ENCODE results near the gene LYRM7. TPM values are rescaled to one million over a fixed set of nuclear protein-coding genes. Genes with fewer than 3 reads are reported as not detected.
A peak's percentile ranks its signal among the peaks of the same experiment; 100 is the strongest.

Gene LYRM7
- total RNA-seq, 1 experiment from 2014 or later = 5.0 TPM

DNA sequence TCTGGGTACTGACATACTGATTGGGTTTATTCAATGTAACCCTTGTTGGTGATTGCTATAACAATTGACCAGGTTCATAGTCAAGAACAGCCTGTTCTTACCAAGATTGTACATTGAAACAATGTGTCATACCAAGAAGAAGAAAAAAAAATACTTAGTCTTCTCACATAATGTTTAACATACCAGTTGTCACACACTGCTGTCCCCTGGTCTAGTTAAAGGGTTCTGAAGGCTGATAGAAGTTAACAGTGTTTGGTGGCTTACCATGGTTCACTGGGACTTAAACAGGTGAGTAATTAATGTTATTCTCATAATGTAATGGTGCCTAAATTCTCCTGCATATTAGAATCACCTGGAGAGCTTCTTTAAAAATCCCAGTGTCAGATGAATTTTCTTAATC is 74.6 kb downstream of the LYRM7 start:
- peaks cover 14% of the 10 kb centered on the region for H3K4me1 ChIP-seq (ENCODE audit: insufficient read depth, low read length)
- intact Hi-C loops (cut with micrococcal nuclease) = no loop called here
- H3K79me2 ChIP-seq (ENCODE audit: low read length) = no peaks in the 10 kb centered on the region
- ChIA-PET POLR2A (ENCODE audit: unreplicated experiment) (no interaction called here), CTCF (no interaction called here)
- no peaks in the 10 kb centered on the region for H3K9me3 ChIP-seq (ENCODE audit: low read length)
- H3K27me3 ChIP-seq (ENCODE audit: low read length) = no peaks in the 10 kb centered on the region
- TF ChIP-seq EZH2phosphoT487 (IDR thresholded peaks at IDR 0.05; ENCODE audit: borderline replicate concordance, low read length) (no peak), EZH2 (IDR thresholded peaks at IDR 0.05; ENCODE audit: low read length, unreplicated experiment) (no peak)
- TF ChIP-seq, protein P1, sequence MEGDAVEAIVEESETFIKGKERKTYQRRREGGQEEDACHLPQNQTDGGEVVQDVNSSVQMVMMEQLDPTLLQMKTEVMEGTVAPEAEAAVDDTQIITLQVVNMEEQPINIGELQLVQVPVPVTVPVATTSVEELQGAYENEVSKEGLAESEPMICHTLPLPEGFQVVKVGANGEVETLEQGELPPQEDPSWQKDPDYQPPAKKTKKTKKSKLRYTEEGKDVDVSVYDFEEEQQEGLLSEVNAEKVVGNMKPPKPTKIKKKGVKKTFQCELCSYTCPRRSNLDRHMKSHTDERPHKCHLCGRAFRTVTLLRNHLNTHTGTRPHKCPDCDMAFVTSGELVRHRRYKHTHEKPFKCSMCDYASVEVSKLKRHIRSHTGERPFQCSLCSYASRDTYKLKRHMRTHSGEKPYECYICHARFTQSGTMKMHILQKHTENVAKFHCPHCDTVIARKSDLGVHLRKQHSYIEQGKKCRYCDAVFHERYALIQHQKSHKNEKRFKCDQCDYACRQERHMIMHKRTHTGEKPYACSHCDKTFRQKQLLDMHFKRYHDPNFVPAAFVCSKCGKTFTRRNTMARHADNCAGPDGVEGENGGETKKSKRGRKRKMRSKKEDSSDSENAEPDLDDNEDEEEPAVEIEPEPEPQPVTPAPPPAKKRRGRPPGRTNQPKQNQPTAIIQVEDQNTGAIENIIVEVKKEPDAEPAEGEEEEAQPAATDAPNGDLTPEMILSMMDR (conservative IDR thresholded peaks at IDR 0.05; ENCODE audit: low read depth, low read length) = no peak
- no peaks in the 10 kb centered on the region for H3K36me3 ChIP-seq (ENCODE audit: low read depth, low read length)
- H3F3A ChIP-seq (ENCODE audit: low read length, unreplicated experiment) = no peaks in the 10 kb centered on the region
- no peak overlapping the region for H2AFZ ChIP-seq (ENCODE audit: low read length)
- no peak overlapping the region for H3K4me2 ChIP-seq (ENCODE audit: low read length)
- ATAC-seq (no peak), DNase-seq (no peak)
- no peaks in the 10 kb centered on the region for H3K9me2 ChIP-seq (replicated peaks; ENCODE audit: low read length)
- H3K4me3 ChIP-seq (ENCODE audit: low read length) = no peak overlapping the region
- no peak overlapping the region for H3K27ac ChIP-seq (ENCODE audit: low read length)
- no peaks in the 10 kb centered on the region for H4K20me1 ChIP-seq (ENCODE audit: low read length)
- H3K9ac ChIP-seq (ENCODE audit: low read length) = no peak overlapping the region
- no TSS peak for BruUV-seq (replicated peaks)

DNA sequence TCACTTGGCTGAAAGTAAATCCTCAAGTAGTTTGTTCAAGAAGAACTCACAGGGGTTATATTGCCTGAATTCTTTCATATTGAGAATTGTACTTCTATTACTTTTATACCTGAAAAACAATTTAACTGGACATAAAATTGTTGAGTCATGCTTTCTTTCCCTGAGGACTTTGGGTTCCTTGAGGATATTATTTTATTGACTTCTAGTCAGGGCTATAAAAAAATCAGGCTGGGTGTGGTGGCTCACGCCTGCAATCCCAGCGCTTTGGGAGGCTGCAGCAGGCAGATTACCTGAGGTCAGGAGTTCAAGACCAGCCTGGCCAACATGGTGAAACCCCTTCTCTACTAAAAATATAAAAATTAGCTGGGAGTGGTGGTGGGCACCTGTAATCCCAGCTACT is 75.2 kb downstream of the LYRM7 start:
- no peak overlapping the region for H3K9ac ChIP-seq (ENCODE audit: low read length)
- ATAC-seq = no peak
- TF ChIP-seq EZH2 (IDR thresholded peaks at IDR 0.05; ENCODE audit: low read length, unreplicated experiment) = no peak
- no peak for TF ChIP-seq EZH2phosphoT487 (IDR thresholded peaks at IDR 0.05; ENCODE audit: borderline replicate concordance, low read length)
- TF ChIP-seq, protein P1 (conservative IDR thresholded peaks at IDR 0.05; ENCODE audit: low read depth, low read length) = no peak
- POLR2A ChIA-PET (ENCODE audit: unreplicated experiment) = no interaction called here
- no peaks in the 10 kb centered on the region for H3K79me2 ChIP-seq (ENCODE audit: low read length)
- H3F3A ChIP-seq (ENCODE audit: low read length, unreplicated experiment) = no peaks in the 10 kb centered on the region
- no peak overlapping the region for H3K4me3 ChIP-seq (ENCODE audit: low read length)
- intact Hi-C loops (cut with micrococcal nuclease) = no loop called here
- peaks cover 14% of the 10 kb centered on the region for H3K4me1 ChIP-seq (ENCODE audit: insufficient read depth, low read length)
- H2AFZ ChIP-seq (ENCODE audit: low read length) = no peak overlapping the region
- no peaks in the 10 kb centered on the region for H3K27me3 ChIP-seq (ENCODE audit: low read length)
- no peaks in the 10 kb centered on the region for H3K36me3 ChIP-seq (ENCODE audit: low read depth, low read length)
- no peak overlapping the region for H3K4me2 ChIP-seq (ENCODE audit: low read length)
- no peak overlapping the region for H3K27ac ChIP-seq (ENCODE audit: low read length)
- no peaks in the 10 kb centered on the region for H3K9me2 ChIP-seq (replicated peaks; ENCODE audit: low read length)
- no peaks in the 10 kb centered on the region for H3K9me3 ChIP-seq (ENCODE audit: low read length)
- H4K20me1 ChIP-seq (ENCODE audit: low read length) = no peaks in the 10 kb centered on the region
- BruUV-seq (replicated peaks) = no TSS peak
- DNase-seq = peak; percentile 6
- CTCF ChIA-PET = no interaction called here

DNA sequence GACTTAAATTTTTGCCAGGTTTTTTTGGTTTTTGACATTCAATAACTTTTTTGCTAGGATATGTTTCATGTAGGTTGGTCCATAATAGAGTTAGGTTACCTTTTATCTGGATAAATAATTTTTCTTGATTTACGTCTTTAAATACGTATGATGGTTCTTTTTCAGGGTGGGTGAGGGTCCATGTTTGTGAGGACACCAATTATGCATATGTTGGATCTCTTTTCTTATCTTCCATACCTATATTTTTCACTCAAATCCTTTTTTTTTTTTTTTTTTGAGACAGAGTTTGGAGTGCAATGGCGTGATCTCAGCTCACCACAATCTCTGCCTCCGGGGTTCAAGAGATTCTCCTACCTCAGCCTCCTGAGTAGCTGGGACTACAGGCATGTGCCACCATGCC is 75.8 kb downstream of the LYRM7 start:
- ATAC-seq (no peak), DNase-seq (no peak)
- no peak overlapping the region for H3K4me3 ChIP-seq (ENCODE audit: low read length)
- H2AFZ ChIP-seq (ENCODE audit: low read length) = no peak overlapping the region
- H4K20me1 ChIP-seq (ENCODE audit: low read length) = no peaks in the 10 kb centered on the region
- intact Hi-C loops (cut with micrococcal nuclease) = no loop called here
- no peaks in the 10 kb centered on the region for H3K27me3 ChIP-seq (ENCODE audit: low read length)
- TF ChIP-seq EZH2phosphoT487 (IDR thresholded peaks at IDR 0.05; ENCODE audit: borderline replicate concordance, low read length) (no peak), EZH2 (IDR thresholded peaks at IDR 0.05; ENCODE audit: low read length, unreplicated experiment) (no peak)
- TF ChIP-seq, protein P1 (conservative IDR thresholded peaks at IDR 0.05; ENCODE audit: low read depth, low read length) = no peak
- ChIA-PET CTCF (no interaction called here), POLR2A (ENCODE audit: unreplicated experiment) (no interaction called here)
- H3K79me2 ChIP-seq (ENCODE audit: low read length) = no peaks in the 10 kb centered on the region
- no peak overlapping the region for H3K27ac ChIP-seq (ENCODE audit: low read length)
- H3K4me2 ChIP-seq (ENCODE audit: low read length) = no peak overlapping the region
- no peak overlapping the region for H3K9ac ChIP-seq (ENCODE audit: low read length)
- no TSS peak for BruUV-seq (replicated peaks)
- H3K9me2 ChIP-seq (replicated peaks; ENCODE audit: low read length) = no peaks in the 10 kb centered on the region
- no peaks in the 10 kb centered on the region for H3K9me3 ChIP-seq (ENCODE audit: low read length)
- H3K4me1 ChIP-seq (ENCODE audit: insufficient read depth, low read length) = peaks cover 14% of the 10 kb centered on the region
- H3K36me3 ChIP-seq (ENCODE audit: low read depth, low read length) = no peaks in the 10 kb centered on the region
- no peaks in the 10 kb centered on the region for H3F3A ChIP-seq (ENCODE audit: low read length, unreplicated experiment)

Measured in PC-3 (cell line).